ENCODE data around the gene APOA4. TPM values are rescaled to one million over a fixed set of nuclear protein-coding genes. Genes with fewer than 3 reads are reported as not detected.

The APOA4 gene
- total RNA-seq, 1 experiment from 2014 or later = not detected

- no peak for TF ChIP-seq POLR2AphosphoS5 (IDR thresholded peaks at IDR 0.05; ENCODE audit: low read depth, low read length)
- no peak for TF ChIP-seq SIN3A (IDR thresholded peaks at IDR 0.05; ENCODE audit: borderline replicate concordance, insufficient read depth, low read depth, low read length)
- TF ChIP-seq, protein P1, sequence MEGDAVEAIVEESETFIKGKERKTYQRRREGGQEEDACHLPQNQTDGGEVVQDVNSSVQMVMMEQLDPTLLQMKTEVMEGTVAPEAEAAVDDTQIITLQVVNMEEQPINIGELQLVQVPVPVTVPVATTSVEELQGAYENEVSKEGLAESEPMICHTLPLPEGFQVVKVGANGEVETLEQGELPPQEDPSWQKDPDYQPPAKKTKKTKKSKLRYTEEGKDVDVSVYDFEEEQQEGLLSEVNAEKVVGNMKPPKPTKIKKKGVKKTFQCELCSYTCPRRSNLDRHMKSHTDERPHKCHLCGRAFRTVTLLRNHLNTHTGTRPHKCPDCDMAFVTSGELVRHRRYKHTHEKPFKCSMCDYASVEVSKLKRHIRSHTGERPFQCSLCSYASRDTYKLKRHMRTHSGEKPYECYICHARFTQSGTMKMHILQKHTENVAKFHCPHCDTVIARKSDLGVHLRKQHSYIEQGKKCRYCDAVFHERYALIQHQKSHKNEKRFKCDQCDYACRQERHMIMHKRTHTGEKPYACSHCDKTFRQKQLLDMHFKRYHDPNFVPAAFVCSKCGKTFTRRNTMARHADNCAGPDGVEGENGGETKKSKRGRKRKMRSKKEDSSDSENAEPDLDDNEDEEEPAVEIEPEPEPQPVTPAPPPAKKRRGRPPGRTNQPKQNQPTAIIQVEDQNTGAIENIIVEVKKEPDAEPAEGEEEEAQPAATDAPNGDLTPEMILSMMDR (IDR thresholded peaks at IDR 0.05) = no peak
- no peak for TF ChIP-seq REST (IDR thresholded peaks at IDR 0.05; ENCODE audit: insufficient read depth in 1 of 2, low read depth in 2 of 2, low read length in 1 of 2)
- TF ChIP-seq TCF7L2 (IDR thresholded peaks at IDR 0.05; ENCODE audit: low read depth, low read length) = no peak
- Histone ChIP-seq H3K9me3 (ENCODE audit: control insufficient read depth, insufficient read depth, low read depth, low read length) (no peaks in the 10 kb centered on the region), H3K36me3 (ENCODE audit: control insufficient read depth, insufficient read depth, low read length) (peaks cover 8% of the 10 kb centered on the region; the same call in 1 of the 2 replicates), H3K27ac (ENCODE audit: low read length) (no peak overlapping the region), H3K27me3 (ENCODE audit: control insufficient read depth, insufficient read depth, low read length) (no peaks in the 10 kb centered on the region), H3K4me3 (ENCODE audit: low read depth in 2 of 2, low read length in 2 of 2) (no peak overlapping the region), H3K4me1 (ENCODE audit: control insufficient read depth, insufficient read depth, low read length) (no peaks in the 10 kb centered on the region)
- intact Hi-C loops (cut with micrococcal nuclease; ENCODE audit: unreplicated experiment) = no loop called here
- DNase-seq (ENCODE audit: low read depth, low spot score) = no peak
- no peak for ATAC-seq
- in situ Hi-C loops (cut with HindIII; ENCODE audit: low pct_unique_long_range_greater_than_20kb, low sequenced_read_pairs) = no loop called here
- ChIA-PET POLR2A (interaction anchor here (0.5 kb wide), 1 partner anchor 276 kb away, joined by 5 read pairs; no protein-coding TSS in a partner anchor), CTCF (no interaction called here)
- BruUV-seq (replicated peaks) = no TSS peak
Observed at GRCh38 chr11:116868066-116868465, 45.0 kb upstream of the APOA4 start.

DNA sequence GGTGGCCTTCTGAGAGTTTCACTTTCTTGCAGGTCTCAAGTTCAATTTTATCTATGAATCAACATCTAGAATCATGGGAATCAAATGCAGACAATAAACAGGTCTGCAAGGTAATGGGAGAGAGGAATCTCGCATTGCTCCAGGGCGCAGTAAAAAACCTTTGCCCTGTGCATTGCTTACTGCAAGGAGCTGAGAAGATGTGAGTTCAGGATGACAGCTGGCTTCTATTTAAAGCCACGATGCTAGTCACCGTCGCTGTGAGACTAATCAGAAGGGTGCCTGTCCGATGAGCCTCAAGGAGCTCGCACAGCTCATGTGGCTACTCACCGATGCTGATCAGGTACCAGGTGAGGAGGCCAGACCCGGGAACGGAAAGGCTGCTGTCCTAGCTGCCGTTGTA, 44.5 kb upstream of the APOA4 start:
- DNase-seq (ENCODE audit: low read depth, low spot score) (no peak), ATAC-seq (no peak)
- POLR2A ChIA-PET = interaction anchor here (0.5 kb wide), 1 partner anchor 276 kb away, joined by 5 read pairs; no protein-coding TSS in a partner anchor
- intact Hi-C loops (cut with micrococcal nuclease; ENCODE audit: unreplicated experiment) (no loop called here), in situ Hi-C loops (cut with HindIII; ENCODE audit: low pct_unique_long_range_greater_than_20kb, low sequenced_read_pairs) (no loop called here)
- no peak for TF ChIP-seq SIN3A (IDR thresholded peaks at IDR 0.05; ENCODE audit: borderline replicate concordance, insufficient read depth, low read depth, low read length)
- TF ChIP-seq TCF7L2 (IDR thresholded peaks at IDR 0.05; ENCODE audit: low read depth, low read length) = no peak
- no peak overlapping the region for H3K27ac ChIP-seq (ENCODE audit: low read length)
- CTCF ChIA-PET = no interaction called here
- H3K36me3 ChIP-seq (ENCODE audit: control insufficient read depth, insufficient read depth, low read length) = peaks cover 8% of the 10 kb centered on the region; the same call in 1 of the 2 replicates
- no peaks in the 10 kb centered on the region for H3K4me1 ChIP-seq (ENCODE audit: control insufficient read depth, insufficient read depth, low read length)
- H3K4me3 ChIP-seq (ENCODE audit: low read depth in 2 of 2, low read length in 2 of 2) = no peak overlapping the region
- H3K27me3 ChIP-seq (ENCODE audit: control insufficient read depth, insufficient read depth, low read length) = no peaks in the 10 kb centered on the region
- H3K9me3 ChIP-seq (ENCODE audit: control insufficient read depth, insufficient read depth, low read depth, low read length) = no peaks in the 10 kb centered on the region
- BruUV-seq (replicated peaks) = no TSS peak

DNA sequence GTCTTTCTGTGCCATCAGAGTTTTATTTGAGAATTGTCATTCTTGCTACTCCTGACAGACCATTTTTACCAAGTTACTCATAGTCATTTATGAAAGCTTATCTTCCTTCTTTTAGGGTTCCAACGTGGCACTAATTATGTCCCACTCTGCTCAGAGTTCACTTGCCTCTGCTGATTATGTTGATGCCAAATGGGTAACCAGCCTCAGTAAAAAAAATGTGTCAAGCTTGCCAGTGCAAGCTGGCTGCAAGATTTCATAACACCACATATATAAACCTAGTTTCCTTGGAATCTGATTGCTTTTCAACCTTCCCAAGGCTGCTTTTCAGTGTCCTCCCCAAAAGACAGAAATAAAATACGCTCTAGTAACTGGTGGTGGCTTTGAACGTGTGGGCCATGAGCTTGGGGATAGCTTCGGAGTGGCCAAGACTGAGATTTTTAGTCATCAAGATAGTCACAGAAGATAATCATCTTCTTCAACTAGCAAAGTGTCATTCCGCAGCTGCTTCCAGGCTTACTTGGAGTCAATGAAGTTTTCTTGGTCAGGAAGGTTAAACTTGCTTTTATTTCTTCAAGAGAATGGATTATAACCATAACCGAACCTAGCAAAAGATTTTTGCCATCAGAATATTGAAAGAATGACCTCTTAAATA, 43.8 kb upstream of the APOA4 start:
- Histone ChIP-seq H3K4me3 (ENCODE audit: low read depth in 2 of 2, low read length in 2 of 2) (no peak overlapping the region), H3K27me3 (ENCODE audit: control insufficient read depth, insufficient read depth, low read length) (no peaks in the 10 kb centered on the region), H3K9me3 (ENCODE audit: control insufficient read depth, insufficient read depth, low read depth, low read length) (no peaks in the 10 kb centered on the region), H3K27ac (ENCODE audit: low read length) (no peak overlapping the region), H3K4me1 (ENCODE audit: control insufficient read depth, insufficient read depth, low read length) (no peaks in the 10 kb centered on the region), H3K36me3 (ENCODE audit: control insufficient read depth, insufficient read depth, low read length) (peaks cover 8% of the 10 kb centered on the region; the same call in 1 of the 2 replicates)
- POLR2A ChIA-PET = no interaction called here
- DNase-seq (ENCODE audit: low read depth, low spot score) (no peak), ATAC-seq (no peak)
- in situ Hi-C loops (cut with HindIII; ENCODE audit: low pct_unique_long_range_greater_than_20kb, low sequenced_read_pairs) (no loop called here), intact Hi-C loops (cut with micrococcal nuclease; ENCODE audit: unreplicated experiment) (no loop called here)
- CTCF ChIA-PET = no interaction called here
- TSS peak; percentile 32 for BruUV-seq (replicated peaks)
- TF ChIP-seq, protein P1 (IDR thresholded peaks at IDR 0.05) = 0 out of 2 replicates have a peak, but pooled peaks have one; percentile 6
- TF ChIP-seq SIN3A (IDR thresholded peaks at IDR 0.05; ENCODE audit: borderline replicate concordance, insufficient read depth, low read depth, low read length) = no peak

All from Panc1 (cell line).